HG03066 (cell line): ENCODE results near the gene IFITM2.

ENCODE experiments used
- ATAC-seq: cut with Tn5 transposase; IDR thresholded peaks from one replicate; pipeline ENCODE4 v1.9.1; 2021; ENCODE audit warnings: low read depth; ENCODE audit not compliant: unreplicated experiment

IFITM2 gene

GRCh38 chr11:292211-293121 lies 15.2 kb upstream of the IFITM2 start:
- no peak for ATAC-seq

- no peak for ATAC-seq
Measured at GRCh38 chr11:293271-293851, 14.3 kb upstream of the IFITM2 start.

- ATAC-seq = no peak
Measured at GRCh38 chr11:293852-294661, 13.6 kb upstream of the IFITM2 start.

- ATAC-seq = no peak
Measured at GRCh38 chr11:294780-295179, 12.8 kb upstream of the IFITM2 start.

- no peak for ATAC-seq
Measured at GRCh38 chr11:295351-296170, 12.1 kb upstream of the IFITM2 start.

- ATAC-seq = no peak
Measured at GRCh38 chr11:296171-297050, 11.2 kb upstream of the IFITM2 start.

GRCh38 chr11:297051-297585 lies 10.5 kb upstream of the IFITM2 start:
- no peak for ATAC-seq

DNA sequence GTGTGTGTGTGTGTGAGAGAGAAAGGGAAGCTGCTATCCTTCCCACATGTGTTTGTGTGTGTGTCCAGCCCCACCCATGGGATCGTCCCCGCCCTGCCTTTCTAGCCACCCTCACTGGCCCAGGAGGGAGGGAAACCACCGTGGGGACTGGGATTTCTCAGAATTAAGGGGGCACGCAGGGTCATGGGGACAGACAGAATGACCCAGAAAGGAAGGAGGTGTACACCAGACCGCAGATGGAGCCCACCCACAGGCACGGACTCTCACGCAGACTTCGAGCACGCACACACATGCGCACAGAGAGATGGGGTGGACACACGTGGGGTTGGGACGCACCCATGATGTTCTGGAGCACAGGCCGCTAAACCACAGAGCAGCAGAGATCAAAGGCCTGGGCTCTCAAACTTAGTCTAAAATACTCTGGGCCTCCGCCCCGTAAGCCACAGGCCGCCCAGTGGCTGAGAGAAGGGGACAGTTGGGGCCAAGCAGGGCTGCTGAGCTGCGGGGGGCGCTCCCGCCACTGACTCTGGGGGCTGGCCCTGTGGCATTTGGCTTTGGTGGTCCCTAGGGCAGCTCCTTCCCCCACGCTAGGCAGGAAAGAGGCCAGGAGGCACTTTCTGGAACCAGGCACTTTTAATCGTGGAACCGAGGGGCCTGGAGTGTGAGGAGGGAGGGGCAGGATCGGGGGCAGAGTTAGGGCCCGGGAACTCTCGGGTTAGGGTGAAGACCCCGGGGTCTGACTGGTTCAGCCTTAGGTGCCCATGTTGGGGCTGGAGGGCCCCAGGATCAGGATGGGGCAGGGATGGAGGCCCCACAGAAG lies 9.8 kb upstream of the IFITM2 start:
- no peak for ATAC-seq

DNA sequence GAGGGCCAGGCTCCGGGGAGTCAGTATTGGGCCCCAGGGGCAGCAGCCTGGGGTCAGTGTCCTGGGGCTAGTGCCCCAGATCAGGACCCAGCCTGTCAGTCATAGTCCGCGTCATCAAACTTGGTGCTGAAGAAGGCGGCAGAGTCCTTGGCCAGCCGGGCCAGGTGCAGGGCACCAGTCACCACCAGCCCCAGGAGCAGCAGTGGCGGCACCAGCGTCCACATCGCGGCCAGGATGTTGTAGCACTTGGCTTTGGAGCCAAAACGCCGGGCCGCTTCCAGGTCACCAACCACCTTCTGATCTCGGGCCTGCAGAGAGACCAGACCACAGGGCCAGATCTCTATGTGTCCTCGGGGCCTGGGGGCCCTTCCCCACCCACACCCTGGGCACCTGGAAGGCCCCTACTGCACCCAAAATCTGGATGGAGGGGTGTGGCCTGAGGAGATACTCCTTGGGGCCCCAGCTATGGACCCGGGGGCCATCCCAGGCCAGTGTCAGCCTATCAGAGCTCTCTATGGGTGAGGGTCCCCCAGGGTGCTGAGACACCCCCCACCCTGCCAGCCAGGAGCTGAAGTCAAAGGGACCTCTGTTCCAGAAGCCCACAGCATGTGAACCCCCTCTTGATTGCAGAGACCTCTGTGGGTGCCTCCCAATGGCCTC lies 9.1 kb upstream of the IFITM2 start:
- no peak for ATAC-seq

DNA sequence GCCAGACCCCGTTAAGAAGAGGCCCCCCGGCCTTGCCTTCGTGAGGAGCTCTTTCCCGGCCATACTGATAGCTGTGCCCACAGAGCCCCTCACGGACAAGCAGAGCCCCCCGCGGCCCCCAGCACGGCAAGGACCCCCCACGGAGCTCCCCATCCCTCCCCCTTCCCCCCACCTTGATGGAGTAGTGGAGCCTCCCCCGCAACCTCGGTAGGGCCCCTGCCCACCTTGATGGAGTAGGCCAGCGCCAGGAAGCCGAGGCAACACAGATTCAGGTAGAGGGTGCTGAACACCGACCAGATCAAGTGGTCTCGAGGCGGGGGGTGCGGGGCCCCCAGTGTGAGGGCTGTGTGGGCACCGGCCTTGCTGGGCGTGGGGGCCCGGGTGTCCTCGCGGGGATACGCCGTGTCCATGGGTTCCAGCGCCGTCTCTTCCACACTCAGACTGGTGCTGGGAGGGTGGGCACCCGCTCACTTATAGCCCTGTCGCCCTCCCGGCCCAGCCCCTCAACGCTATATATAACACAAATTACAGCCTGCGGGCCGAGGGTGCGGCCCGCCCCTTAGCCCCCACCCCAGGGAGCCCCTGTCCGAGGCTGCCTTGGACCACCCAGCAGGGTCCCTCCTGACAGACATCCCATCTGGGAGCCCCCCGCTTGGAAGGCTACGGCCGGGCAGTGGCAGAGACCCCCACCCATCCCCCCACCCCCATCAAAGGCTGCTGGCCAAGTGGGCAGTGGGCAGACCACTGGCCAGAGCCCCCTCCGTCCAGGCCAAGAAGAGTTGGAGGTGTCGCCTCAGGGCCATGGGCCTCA lies 8.3 kb upstream of the IFITM2 start, which contains the start of gene IFITM5:
Gene IFITM5 (minus strand): TSS at position 446 of the 811 bp plus-strand sequence. CDS start 36 bp downstream, at position 410.
- no peak for ATAC-seq

- no peak for ATAC-seq
Measured at GRCh38 chr11:299951-300735, 7.5 kb upstream of the IFITM2 start.

- ATAC-seq = no peak
Measured at GRCh38 chr11:303363-303762, 4.3 kb upstream of the IFITM2 start.

GRCh38 chr11:304061-304506 lies 3.5 kb upstream of the IFITM2 start:
- no peak for ATAC-seq

DNA sequence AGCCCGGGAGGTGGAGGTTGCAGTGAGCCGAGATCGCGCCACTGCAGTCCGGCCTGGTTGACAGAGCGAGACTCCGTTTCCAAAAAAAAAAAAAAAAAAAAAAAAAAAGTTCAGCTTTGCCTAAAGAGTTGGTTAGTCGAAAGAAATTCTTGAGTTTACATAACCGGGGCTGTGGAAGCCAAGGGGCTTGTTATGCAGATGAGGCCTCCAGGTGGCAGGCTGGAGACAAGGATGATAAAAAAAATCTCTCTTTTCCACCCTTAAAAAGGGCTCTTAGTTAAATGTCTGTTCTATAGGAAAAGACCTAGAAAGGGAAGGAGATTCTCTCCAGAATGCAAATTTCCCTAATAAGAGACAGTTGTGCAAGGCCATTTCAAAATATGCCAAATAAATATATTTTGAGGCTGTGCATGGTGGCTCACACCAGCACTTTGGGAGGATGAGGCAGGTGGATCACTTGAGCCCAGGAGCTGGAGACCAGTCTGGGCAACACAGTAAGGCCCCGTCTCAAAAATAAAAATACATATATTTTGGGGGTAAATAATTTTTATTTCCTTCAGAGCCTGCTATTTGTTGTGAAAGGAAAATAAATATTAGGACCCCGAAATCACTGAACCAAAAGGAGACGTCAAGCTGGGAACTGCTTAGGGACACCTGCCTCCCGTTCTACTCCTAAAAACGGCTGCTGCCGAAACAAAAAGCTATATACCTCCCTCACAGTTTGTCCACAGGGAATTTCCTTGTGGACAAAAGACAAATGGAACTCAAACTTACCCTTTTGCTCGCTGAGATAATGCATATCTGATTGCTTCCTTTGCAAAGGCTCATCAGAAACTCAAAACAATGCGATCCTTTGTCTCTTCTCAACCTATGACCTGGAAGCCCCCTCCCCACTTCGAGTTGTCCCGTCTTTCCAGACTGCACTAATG lies 2.4 kb upstream of the IFITM2 start:
- ATAC-seq = no peak

GRCh38 chr11:305844-306211 lies 1.8 kb upstream of the IFITM2 start:
- no peak for ATAC-seq
